GM12801 (cell line): ENCODE data around the gene IFNGR1.

ENCODE experiments used
- TF ChIP-seq, protein P1 (sequence below): IDR thresholded peaks from one replicate; pipeline ENCODE4 v1.5.1; 2011; ENCODE audit warnings: control low read depth; ENCODE audit not compliant: insufficient read length; ENCODE audit errors: extremely low read depth

IFNGR1 gene

DNA sequence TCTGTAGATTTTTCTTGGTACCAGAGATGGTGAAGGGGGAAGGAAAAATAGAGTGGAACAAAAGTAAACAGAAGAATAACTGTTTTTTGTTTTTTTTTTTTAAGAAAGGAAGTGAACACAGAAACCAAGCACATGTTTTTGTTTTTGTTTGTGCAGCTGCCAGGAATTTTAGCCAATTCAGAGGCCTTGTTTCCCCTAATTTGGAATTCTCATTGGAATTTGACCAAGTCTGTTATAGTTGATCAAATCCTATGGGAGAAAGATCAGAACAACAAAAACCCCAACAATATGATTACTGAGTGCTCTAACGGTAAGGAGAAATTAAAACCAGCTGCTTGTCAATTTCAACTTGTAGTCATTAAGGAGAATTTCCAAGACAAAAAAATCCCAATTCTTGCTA is 27.5 kb downstream of the IFNGR1 start:
- TF ChIP-seq, protein P1, sequence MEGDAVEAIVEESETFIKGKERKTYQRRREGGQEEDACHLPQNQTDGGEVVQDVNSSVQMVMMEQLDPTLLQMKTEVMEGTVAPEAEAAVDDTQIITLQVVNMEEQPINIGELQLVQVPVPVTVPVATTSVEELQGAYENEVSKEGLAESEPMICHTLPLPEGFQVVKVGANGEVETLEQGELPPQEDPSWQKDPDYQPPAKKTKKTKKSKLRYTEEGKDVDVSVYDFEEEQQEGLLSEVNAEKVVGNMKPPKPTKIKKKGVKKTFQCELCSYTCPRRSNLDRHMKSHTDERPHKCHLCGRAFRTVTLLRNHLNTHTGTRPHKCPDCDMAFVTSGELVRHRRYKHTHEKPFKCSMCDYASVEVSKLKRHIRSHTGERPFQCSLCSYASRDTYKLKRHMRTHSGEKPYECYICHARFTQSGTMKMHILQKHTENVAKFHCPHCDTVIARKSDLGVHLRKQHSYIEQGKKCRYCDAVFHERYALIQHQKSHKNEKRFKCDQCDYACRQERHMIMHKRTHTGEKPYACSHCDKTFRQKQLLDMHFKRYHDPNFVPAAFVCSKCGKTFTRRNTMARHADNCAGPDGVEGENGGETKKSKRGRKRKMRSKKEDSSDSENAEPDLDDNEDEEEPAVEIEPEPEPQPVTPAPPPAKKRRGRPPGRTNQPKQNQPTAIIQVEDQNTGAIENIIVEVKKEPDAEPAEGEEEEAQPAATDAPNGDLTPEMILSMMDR: no peak

DNA sequence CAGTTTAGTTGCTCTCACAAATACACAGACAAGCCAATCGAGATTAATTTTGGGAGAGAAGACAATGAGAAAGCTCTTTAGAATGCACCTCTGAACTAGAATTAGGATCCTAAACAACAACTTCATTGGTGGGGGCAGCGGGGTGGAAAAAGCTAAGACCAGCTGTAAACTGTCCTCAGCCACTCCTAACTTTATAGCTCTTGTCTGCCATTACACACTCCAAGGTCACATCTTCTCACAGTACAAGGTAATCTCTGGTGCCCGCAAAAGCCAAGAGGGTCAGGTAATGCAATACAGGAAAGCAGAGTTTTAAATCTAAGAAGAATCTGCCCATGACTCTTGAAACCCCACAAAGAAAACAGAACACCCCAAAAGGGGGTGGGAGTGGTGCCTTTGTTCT is 27.9 kb downstream of the IFNGR1 start:
- TF ChIP-seq, protein P1: no peak

DNA sequence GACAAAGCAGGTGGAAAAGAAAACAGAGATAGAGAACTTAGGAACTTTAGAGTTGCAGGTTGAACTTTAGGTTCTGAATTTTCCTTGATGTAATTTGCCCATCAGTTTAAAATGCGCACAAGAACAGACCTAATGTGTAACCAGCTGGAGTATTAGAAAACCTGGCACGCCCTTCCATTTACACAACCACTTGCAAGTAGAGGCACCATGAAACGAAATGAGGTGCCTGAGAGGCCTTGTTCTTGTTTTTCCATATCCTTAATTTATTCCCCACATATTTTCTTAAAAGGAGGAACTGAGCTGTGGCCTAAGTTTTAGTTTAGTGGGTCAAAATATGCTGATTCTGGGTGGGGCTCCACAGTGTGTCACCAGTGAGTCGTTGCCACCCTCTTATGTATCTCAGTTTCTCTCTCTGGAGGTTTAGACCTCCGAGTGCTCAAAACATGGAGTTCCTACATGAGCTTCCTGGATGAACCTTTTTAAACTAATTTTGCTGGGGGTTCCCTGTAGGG is 28.5 kb downstream of the IFNGR1 start:
- TF ChIP-seq, protein P1: no peak

DNA sequence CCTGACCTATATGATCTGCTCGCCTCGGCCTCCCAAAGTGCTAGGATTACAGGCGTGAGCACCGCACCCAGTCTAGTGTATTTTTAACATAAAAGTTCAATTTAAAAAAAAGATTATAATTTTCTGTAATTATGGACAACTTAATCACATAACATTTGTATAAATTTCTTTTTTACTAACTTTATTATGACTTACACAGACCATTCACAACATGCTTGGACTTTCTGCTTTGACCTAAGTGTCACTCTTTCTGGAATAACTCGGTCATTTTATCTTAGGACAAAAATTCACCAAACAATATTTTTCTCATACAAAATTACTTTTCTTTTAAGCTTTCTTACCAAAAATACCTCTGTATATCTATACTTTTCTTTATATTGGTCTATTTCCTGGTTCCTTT is 30.3 kb downstream of the IFNGR1 start:
- TF ChIP-seq, protein P1: no peak

DNA sequence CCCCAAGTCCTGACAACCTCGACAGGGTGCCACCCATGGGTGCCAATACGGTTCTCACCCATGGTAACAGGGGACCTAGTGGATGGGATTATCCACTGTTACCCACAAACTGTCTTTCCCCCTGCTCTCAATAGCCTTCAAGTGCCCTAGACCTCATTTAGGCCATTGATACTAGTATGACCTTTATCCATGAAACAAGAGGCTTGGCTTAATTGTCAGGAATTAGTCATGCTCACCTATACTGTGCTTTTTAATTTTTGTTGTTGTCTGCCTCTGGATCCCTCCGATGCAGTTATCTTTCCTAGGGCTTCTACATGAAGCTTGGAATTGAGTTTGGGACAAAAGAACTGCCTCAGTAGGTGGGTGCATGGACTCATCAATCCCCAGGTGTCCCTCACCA is 33.9 kb downstream of the IFNGR1 start:
- TF ChIP-seq, protein P1: no peak

DNA sequence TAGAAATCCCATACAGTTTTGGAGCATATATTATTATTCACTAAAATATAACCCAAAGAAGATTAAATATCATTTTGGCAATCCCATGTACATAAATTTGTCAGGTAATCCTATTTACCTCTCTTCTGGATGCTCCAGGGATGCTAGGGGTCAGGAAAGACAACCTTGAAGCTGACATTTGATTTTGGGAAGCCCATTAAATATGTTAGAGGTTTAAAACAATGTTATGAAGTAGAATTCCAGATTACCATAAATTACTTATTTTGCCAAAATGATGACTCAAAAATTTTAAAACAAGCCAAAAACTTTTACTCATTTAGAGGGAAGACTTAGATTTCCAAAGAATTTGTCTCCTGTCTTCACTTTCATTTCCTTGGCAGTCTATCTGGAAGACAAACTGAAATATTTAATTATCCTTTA is 36.5 kb downstream of the IFNGR1 start:
- TF ChIP-seq, protein P1: no peak

DNA sequence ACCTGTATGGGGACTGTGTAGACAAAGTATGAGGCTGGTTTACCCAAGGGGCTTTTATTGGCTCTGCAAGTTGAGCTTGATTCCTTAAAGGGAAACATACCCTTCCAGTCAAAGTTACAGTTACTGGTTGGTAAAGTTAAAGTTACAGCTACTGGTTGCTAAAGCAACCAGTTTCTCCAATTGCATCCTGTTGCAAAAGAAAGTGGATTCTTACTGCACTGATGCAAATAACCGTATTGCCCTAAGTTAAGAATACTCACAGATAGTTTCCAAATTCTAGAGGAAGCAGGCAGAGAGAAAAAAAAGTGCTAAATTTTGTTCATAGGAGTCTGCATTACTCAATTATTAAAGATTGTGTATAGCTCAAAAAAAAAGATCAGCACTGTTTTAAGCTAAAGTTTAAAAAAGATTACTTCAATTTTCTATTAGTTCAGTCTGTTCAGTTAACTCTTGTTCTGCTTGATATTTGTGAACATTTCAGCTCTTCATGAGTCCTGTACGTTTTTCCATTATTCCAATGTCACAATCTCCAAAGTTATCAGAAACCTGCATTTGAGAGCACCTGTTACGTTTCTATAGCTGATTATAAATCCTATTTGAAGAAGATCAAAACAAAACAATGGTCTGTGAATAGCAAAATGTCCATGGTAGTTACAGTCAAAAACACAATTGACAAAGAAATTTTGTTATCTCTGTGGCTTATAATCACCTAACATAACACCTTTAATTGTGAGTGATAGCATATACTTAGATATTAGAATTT is 37.1 kb downstream of the IFNGR1 start:
- TF ChIP-seq, protein P1: no peak
